ENCODE measurements around the gene AP1B1.

- TF ChIP-seq YY1 (IDR thresholded peaks at IDR 0.05; ENCODE audit: insufficient read depth, insufficient read length) (no peak), ZNF274 (IDR thresholded peaks at IDR 0.05; ENCODE audit: low read depth, low read length) (no peak)
Observed at GRCh38 chr22:29369460-29369859, 18.9 kb downstream of the AP1B1 start.

All from NT2/D1 (cell line).